GM13976 (cell line): ENCODE measurements around the gene BHLHA15.

ENCODE experiments used
- DNase-seq: peaks from one replicate; pipeline ENCODE4 v3.0.0; 2012; ENCODE audit warnings: low spot score
- in situ Hi-C: fragments of 300-500 bp; cut with MboI; formaldehyde crosslinking; loops from one replicate; pipeline ENCODE4 v1.12.0; 2022; ENCODE audit warnings: low sequenced_read_pairs, mixed read lengths, inconsistent platforms; ENCODE audit not compliant: unreplicated experiment
- TF ChIP-seq, protein P1 (sequence below): IDR thresholded peaks from 2 replicates; pipeline ENCODE4 v1.5.1; 2012; ENCODE audit warnings: borderline replicate concordance, mild to moderate bottlenecking; ENCODE audit not compliant: insufficient read depth; ENCODE audit errors: extremely low read depth, missing control alignments, control extremely low read depth

BHLHA15 gene

GRCh38 chr7:98211221-98211675 lies at the start of gene BHLHA15:
BHLHA15 (plus strand) TSS chr7:98211439; CDS start chr7:98212310, 871 bp downstream.
- TF ChIP-seq, protein P1, sequence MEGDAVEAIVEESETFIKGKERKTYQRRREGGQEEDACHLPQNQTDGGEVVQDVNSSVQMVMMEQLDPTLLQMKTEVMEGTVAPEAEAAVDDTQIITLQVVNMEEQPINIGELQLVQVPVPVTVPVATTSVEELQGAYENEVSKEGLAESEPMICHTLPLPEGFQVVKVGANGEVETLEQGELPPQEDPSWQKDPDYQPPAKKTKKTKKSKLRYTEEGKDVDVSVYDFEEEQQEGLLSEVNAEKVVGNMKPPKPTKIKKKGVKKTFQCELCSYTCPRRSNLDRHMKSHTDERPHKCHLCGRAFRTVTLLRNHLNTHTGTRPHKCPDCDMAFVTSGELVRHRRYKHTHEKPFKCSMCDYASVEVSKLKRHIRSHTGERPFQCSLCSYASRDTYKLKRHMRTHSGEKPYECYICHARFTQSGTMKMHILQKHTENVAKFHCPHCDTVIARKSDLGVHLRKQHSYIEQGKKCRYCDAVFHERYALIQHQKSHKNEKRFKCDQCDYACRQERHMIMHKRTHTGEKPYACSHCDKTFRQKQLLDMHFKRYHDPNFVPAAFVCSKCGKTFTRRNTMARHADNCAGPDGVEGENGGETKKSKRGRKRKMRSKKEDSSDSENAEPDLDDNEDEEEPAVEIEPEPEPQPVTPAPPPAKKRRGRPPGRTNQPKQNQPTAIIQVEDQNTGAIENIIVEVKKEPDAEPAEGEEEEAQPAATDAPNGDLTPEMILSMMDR = no peak
- peak; percentile 77 for DNase-seq
- in situ Hi-C loops = no loop called here

- in situ Hi-C loops = loop anchor here (10.0 kb wide), 1 partner anchor 58 kb away; the partner anchor contains the start of gene LMTK2
- TF ChIP-seq, protein P1 = no peak
- no peak for DNase-seq
Measured at GRCh38 chr7:98162758-98163157, 48.5 kb upstream of the BHLHA15 start.

- TF ChIP-seq, protein P1 = no peak
- in situ Hi-C loops = loop anchor here (10.0 kb wide), 1 partner anchor 58 kb away; the partner anchor contains the start of gene LMTK2
- no peak for DNase-seq
Measured at GRCh38 chr7:98163269-98163668, 48.0 kb upstream of the BHLHA15 start.

DNA sequence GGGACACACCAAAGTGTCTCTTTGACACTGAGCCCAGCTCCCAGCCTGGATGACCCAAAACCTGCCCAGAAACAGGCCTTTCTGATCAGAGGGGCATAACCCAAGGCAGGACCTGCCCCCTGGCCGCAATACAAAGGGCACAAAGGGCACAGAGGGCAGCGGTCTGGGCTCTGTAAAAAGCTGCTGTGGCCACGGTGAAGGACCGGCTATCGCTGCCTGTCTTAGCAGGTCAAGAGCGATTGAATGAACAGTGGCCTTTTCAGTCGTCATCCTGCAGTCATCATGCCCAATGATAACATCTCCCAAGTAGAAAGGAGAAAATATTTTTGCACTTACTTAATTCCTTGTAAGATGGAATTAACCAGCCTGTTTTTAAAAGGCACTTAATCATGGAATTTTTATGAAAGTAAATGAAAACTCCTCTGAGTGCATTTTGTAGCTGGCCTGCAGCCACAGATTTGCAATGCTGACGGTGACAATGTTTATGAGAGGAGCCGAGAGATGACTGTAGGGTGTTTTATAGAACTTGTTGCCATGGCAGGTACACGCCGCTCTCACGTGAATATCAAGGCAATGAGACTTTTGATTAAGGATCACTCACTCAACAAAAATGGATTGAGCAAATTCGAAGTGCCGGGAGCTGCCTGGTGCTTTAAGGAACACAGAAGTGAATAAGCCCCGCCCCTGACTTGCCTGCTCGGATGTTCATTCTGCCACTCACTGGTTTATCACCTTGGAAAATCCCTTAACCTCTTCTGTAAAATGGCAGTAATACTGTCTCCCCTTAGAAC lies 47.3 kb upstream of the BHLHA15 start:
- in situ Hi-C loops = loop anchor here (10.0 kb wide), 1 partner anchor 59 kb away; the partner anchor contains the start of gene LMTK2
- TF ChIP-seq, protein P1 = no peak
- no peak for DNase-seq

- in situ Hi-C loops = loop anchor here (10.0 kb wide), 1 partner anchor 61 kb away; the partner anchor contains the start of gene LMTK2
- peak; percentile 67 for DNase-seq
Measured at GRCh38 chr7:98165827-98166667, 45.2 kb upstream of the BHLHA15 start.

DNA sequence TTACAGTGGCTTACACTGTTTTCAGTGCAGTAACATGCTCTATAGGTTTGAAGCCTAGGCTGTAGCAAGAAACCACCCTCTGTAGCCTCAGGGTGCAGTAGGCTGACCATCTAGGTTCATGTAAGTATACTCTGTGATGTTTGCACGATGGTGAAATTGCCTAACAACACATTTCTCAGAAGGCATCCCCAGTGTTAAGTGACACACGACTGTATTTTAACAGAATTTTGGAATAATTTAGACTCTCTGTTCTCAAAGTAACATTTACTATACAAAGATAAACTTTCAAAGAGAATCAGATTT lies 44.6 kb upstream of the BHLHA15 start:
- no peak for DNase-seq
- in situ Hi-C loops = loop anchor here (10.0 kb wide), 1 partner anchor 62 kb away; the partner anchor contains the start of gene LMTK2
- TF ChIP-seq, protein P1 = no peak

More at GRCh38 chr7:98165827-98166667, 45.2 kb upstream of the BHLHA15 start:
- TF ChIP-seq, protein P1 = peak; percentile 56
